ENCODE results near the gene STUB1. TPM values are rescaled to one million over a fixed set of nuclear protein-coding genes. Genes with fewer than 3 reads are reported as not detected.

STUB1 gene
- total RNA-seq, 1 donor from 2014 or later = 125 TPM

DNA sequence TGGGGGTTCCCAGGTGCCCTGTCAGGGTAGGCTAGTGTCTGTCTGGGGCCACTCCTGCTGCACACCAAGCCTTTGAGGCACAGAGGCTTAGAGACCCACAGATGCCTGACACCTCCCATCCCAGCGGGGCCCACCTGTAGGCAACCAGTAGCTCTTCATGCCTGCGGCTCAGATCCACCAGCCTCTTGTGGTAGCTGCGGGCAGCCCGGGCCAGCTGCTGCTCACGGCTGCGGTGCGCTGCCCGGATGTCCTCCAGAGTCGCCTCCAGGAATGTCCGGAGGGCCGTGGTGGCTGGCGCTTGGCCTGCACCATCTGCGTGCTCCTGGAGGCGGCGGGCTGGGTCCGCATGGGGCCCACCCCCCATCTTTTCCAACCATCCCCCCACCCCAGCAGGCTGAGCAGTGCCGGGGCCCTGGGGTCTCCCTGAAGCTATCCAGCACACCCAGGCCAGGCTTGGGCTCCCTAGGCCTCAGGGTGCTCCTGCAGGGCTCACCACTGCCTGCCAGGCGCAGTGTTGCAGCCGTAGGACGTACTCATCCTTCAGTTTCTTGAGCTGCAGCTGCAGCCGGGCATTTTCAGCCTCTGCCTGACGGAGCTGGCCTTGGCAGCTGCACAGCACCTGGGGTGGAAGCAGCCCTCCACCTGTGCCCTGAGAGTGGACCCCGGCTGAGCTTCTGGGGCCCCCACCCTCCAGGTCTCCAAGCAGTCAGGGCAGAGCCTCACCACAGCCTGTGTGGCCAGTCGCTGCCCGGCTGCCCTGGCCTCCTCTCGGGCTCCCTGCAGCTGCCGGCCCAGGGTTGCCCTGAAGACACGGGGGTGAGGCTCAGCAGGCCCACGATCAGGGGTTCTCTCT lies 44.2 kb downstream of the STUB1 start:
- no peak for DNase-seq (ENCODE audit: low spot score)

GRCh38 chr16:725041-725376 lies 44.8 kb downstream of the STUB1 start:
- no peak for DNase-seq (ENCODE audit: low spot score)

GRCh38 chr16:725463-726187 lies 45.4 kb downstream of the STUB1 start:
- no peak for DNase-seq (ENCODE audit: low spot score)

DNA sequence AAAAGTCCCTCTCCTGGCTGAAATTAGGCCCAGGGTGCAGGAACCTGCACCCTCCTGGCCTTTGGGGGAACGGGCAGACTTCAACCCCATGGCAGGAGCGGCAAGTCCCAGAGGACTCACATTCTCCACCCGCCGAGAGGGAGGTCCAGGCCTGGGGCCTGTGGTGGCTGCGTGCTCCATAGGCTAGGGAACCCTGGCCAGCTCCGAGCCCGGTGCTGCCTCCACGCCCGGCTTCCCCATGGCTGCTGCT lies 45.9 kb downstream of the STUB1 start:
- DNase-seq (ENCODE audit: low spot score) = no peak

- DNase-seq (ENCODE audit: low spot score) = peak; percentile 53
These were observed 46.5 kb downstream of the STUB1 start, which contains the start of the genes CCDC78 and HAGHL for GRCh38 chr16:726438-727290. CCDC78 (minus strand) TSS chr16:726443; CDS start chr16:726367, 76 bp downstream. HAGHL (plus strand) TSS chr16:727106; CDS start chr16:727510, 404 bp downstream.

DNA sequence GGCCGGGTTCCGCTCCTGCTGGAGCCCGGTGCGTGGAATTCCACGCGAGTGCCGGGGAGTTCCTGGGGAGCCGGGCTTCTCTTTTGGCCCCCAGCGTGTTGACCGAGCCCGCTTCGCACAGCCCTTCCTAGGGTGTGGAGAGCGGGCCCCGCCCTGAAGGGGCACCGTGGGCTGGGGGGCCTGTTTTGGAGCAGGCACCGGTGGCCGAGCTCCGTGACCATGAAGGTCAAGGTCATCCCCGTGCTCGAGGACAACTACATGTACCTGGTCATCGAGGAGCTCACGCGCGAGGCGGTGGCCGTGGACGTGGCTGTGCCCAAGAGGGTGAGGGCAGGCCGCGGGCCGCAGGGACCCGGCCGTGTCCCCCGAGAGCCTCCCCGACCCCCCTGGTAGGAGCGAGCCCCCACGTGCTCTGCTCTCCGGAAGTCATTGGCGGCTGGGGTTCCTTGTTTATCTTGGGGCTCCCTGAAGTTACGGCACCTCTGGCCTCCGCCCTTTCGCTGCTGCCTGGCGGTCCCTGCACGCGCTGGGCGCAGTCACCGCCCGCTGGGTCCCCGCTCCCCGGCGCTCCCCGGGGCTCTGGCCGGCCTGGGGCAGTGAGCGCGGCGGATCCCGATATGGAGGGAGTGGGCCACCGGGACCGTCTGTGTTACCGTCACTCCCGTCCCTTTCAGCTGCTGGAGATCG lies 47.2 kb downstream of the STUB1 start:
- no peak for DNase-seq (ENCODE audit: low spot score)

- peak; percentile 57 for DNase-seq (ENCODE audit: low spot score)
These were observed 48.1 kb downstream of the STUB1 start for GRCh38 chr16:728131-728889.

DNA sequence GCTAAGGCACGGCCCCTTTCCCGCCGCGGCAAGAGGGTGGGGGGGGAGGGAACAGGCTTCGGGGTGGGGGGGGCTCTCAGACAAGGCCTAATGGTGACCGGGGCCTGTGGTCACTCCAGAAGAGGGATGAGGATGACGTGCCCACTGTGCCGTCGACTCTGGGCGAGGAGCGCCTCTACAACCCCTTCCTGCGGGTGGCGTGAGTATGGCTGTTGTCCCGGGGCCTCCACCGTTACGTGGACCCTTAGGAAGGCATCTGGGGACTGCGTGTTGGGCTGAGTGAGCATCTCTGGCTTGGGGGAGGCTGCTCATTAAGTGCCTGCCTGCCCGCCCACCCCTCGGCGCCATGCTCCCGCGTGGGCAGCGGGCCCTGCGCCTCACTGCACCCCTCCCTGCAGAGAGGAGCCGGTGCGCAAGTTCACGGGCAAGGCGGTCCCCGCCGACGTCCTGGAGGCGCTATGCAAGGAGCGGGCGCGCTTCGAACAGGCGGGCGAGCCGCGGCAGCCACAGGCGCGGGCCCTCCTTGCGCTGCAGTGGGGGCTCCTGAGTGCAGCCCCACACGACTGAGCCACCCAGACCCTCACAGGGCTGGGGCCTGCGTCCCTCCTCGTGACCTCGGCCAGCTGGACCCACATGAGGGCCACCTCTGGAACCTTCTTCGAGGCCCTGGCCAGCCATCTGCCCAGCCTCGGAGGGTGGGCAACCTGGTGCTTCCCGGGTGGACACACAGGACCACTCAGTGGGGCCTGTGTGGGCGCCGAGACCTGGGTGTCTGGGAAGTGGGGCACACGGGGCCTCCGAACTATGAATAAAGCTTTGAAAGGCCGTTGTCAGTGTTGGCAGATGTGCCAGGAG lies 48.9 kb downstream of the STUB1 start:
- no peak for DNase-seq (ENCODE audit: low spot score)

GRCh38 chr16:729768-730665 lies 49.8 kb downstream of the STUB1 start:
- DNase-seq (ENCODE audit: low spot score) = no peak

- no peak for DNase-seq (ENCODE audit: low spot score)
These were observed 50.7 kb downstream of the STUB1 start for GRCh38 chr16:730666-731509.

DNA sequence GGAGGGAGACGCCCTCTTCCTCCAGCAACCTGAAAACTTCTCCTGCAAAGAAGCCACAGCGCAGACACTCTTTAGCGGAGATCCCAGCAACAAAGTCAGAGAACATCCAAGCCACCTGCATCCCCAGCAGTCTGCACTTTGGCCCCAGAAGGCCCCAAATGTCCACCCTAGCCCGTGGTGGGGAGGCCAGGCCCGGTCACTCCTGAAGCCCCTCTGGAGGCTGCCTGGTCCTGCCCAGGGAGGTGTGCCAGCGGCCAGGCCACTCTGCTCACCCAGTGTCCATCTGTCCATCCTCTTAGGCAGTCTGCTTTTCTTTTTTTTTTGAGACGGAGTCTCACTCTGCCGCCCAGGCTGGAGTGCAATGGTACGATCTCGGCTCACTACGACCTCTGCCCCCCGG lies 52.1 kb downstream of the STUB1 start:
- DNase-seq (ENCODE audit: low spot score) = no peak

Other genes starting within 250 kb of the STUB1 start
- gene CAPN15, start 152.7 kb upstream of the STUB1 start, total RNA-seq = 75.4 TPM
- not detected for gene PRR35, start 120.0 kb upstream of the STUB1 start, total RNA-seq
- 1.2 TPM for gene NHLRC4, start 113.4 kb upstream of the STUB1 start, total RNA-seq
- gene PIGQ, start 110.4 kb upstream of the STUB1 start, total RNA-seq = 117 TPM
- 33.1 TPM for gene RAB40C, start 90.3 kb upstream of the STUB1 start, total RNA-seq
- gene WFIKKN1, start 49.4 kb upstream of the STUB1 start, total RNA-seq = 1.7 TPM
- gene METTL26, start 44.1 kb upstream of the STUB1 start, total RNA-seq = 69.3 TPM
- gene MCRIP2, start 38.6 kb upstream of the STUB1 start, total RNA-seq = 67.6 TPM
- gene WDR90, start 31.0 kb upstream of the STUB1 start, total RNA-seq = 62.4 TPM
- gene RHOT2, start 12.3 kb upstream of the STUB1 start, total RNA-seq = 125 TPM
- 5.5 TPM for gene RHBDL1, start 4.7 kb upstream of the STUB1 start, total RNA-seq
- gene JMJD8, start 3.9 kb downstream of the STUB1 start, total RNA-seq = 66.7 TPM
- 14.8 TPM for gene WDR24, start 10.0 kb downstream of the STUB1 start, total RNA-seq
- gene FBXL16, start 25.4 kb downstream of the STUB1 start, total RNA-seq = 0.78 TPM
- 62.0 TPM for gene METRN, start 34.7 kb downstream of the STUB1 start, total RNA-seq
- 54.7 TPM for gene ANTKMT, start 40.7 kb downstream of the STUB1 start, total RNA-seq
- 3.3 TPM for gene CCDC78, start 46.0 kb downstream of the STUB1 start, total RNA-seq
- 13.4 TPM for gene HAGHL, start 46.7 kb downstream of the STUB1 start, total RNA-seq
- gene CIAO3, start 60.6 kb downstream of the STUB1 start, total RNA-seq = 47.1 TPM
- 53.1 TPM for gene MSLN, start 80.3 kb downstream of the STUB1 start, total RNA-seq
- 18.5 TPM for gene RPUSD1, start 108.0 kb downstream of the STUB1 start, total RNA-seq
- 17.3 TPM for gene CHTF18, start 108.2 kb downstream of the STUB1 start, total RNA-seq
- not detected for gene GNG13, start 120.3 kb downstream of the STUB1 start, total RNA-seq

Measured in mucosa of gallbladder (tissue), 1 donor.